Breast epithelium (tissue), 3 donors: ENCODE measurements around the gene S1PR3.

Source experiments
- CTCF ChIP-seq, 3 donors: fragments of 450-650 bp; IDR thresholded peaks; one replicate each; pipeline ENCODE4 v1.5.1; 2016 to 2017; ENCODE audit warnings: antibody characterized with exemption in 3 of 3, mild to moderate bottlenecking in 3 of 3, moderate library complexity in 3 of 3
- POLR2A ChIP-seq: fragments of 450-650 bp; IDR thresholded peaks from one replicate; pipeline ENCODE4 v1.6.1; 2016; ENCODE audit warnings: antibody characterized with exemption, mild to moderate bottlenecking, moderate library complexity
- POLR2AphosphoS5 ChIP-seq, 3 donors: sonication (generic); formaldehyde crosslinking; IDR thresholded peaks; one replicate each; pipeline ENCODE4 v1.6.1; 2017; ENCODE audit warnings: antibody characterized with exemption in 3 of 3

GRCh38 chr9:88990729-88991065 lies 571 bp upstream of the S1PR3 start:
- TF ChIP-seq CTCF (IDR thresholded peaks at IDR 0.05) (no peak), POLR2AphosphoS5 (IDR thresholded peaks at IDR 0.05) (no peak), POLR2A (no peak)
